A549 (cell line): Measurements from ENCODE around the gene KLRC2. TPM values are rescaled to one million over a fixed set of nuclear protein-coding genes. Genes with fewer than 3 reads are reported as not detected.
"Not testable (repeated sequence)": the region's sequence is repeated elsewhere in the genome, so short reads cannot be mapped to it uniquely, and the experiment has no call there.

Source experiments
- ATAC-seq, 2 experiments: fragments of 200-7000 bp in 1 of 2; fragments of >200 bp in 1 of 2; cut with Nextera tagmentation in 1 of 2; cut with Tn5 transposase in 1 of 2; 3 replicates each; pipeline versions ENCODE4 v1.8.0 to v1.9.1; 2018 to 2020; ENCODE audit warnings: mild to moderate bottlenecking in 1 of 2, moderate library complexity in 1 of 2
- CTCF ChIA-PET: fragments of 300-600 bp; sonication (Branson Sonifier 250); formaldehyde crosslinking; extraction: SDS; loops from one replicate; lab custom pipeline; 2021; ENCODE audit warnings: antibody characterized with exemption, inconsistent platforms; lab: Yijun Ruan, JAX
- POLR2A ChIA-PET: fragments of 350-600 bp; formaldehyde crosslinking; extraction: SDS; loops from one replicate; lab custom pipeline; 2021; ENCODE audit warnings: antibody characterized with exemption, inconsistent platforms; lab: Yijun Ruan, JAX
- DNase-seq, 2 experiments: peaks; one replicate each; pipeline versions ENCODE4 v3.0.0 to v3.0.0-alpha.2; 2011 to 2016; ENCODE audit warnings: low read depth in 1 of 2, low spot score in 1 of 2
- FAIRE-seq: peaks from 2 replicates; lab custom pipeline; 2011; peaks lifted over from hg19 to GRCh38; lab: Jason Lieb, UNC
- H3K27ac ChIP-seq, 2 experiments: fragments of >200 bp; sonication (Bioruptor Twin); formaldehyde crosslinking; 3 replicates each; pipeline ENCODE4 v1.5.1; 2016 to 2017
- H3K4me1 ChIP-seq: fragments of >200 bp; sonication (Bioruptor Twin); formaldehyde crosslinking; 3 replicates; pipeline ENCODE4 v1.6.1; 2016
- H3K4me2 ChIP-seq: fragments of >200 bp; sonication (Bioruptor Twin); formaldehyde crosslinking; 3 replicates; pipeline ENCODE4 v1.6.1; 2016
- H3K4me3 ChIP-seq: fragments of >200 bp; sonication (Bioruptor Twin); formaldehyde crosslinking; 3 replicates; pipeline ENCODE4 v1.5.1; 2016
- H3K9me3 ChIP-seq: fragments of >200 bp; sonication (Bioruptor Twin); formaldehyde crosslinking; 3 replicates; pipeline ENCODE4 v1.6.1; 2016
- CBX2 ChIP-seq: fragments of 200-600 bp; sonication (generic); IDR thresholded peaks from 2 replicates; pipeline ENCODE4 v1.6.1; 2016; ENCODE audit warnings: low read depth, mild to moderate bottlenecking, borderline replicate concordance
- CHD2 ChIP-seq: fragments of 150-350 bp; IDR thresholded peaks from 2 replicates; pipeline ENCODE4 v1.6.1; 2014; ENCODE audit warnings: low read length; ENCODE audit not compliant: partially characterized antibody
- CHD4 ChIP-seq: fragments of 200-600 bp; sonication (generic); IDR thresholded peaks from 2 replicates; pipeline ENCODE4 v1.6.1; 2016; ENCODE audit warnings: antibody characterized with exemption, mild to moderate bottlenecking, borderline replicate concordance
- EHF ChIP-seq: fragments of 250-450 bp; sonication (Bioruptor Pico); IDR thresholded peaks from 2 replicates; pipeline ENCODE4 v1.5.0; 2020; ENCODE audit warnings: mild to moderate bottlenecking
- EP300 ChIP-seq, 2 experiments: fragments of >200 bp; sonication (Bioruptor Twin); formaldehyde crosslinking; IDR thresholded peaks; 2 replicates in 1 of 2; 3 replicates in 1 of 2; pipeline ENCODE4 v1.6.1; 2016 to 2017
- FOSB ChIP-seq: fragments of 250-450 bp; sonication (Bioruptor Pico); IDR thresholded peaks from 2 replicates; pipeline ENCODE4 v1.5.0; 2020; ENCODE audit warnings: mild to moderate bottlenecking, moderate library complexity
- FOSL2 ChIP-seq, 2 experiments: fragments of 450-650 bp in 1 of 2; fragments of >200 bp in 1 of 2; sonication (Bioruptor Twin) in 1 of 2; formaldehyde crosslinking; IDR thresholded peaks; 2 replicates each; pipeline versions ENCODE4 v1.5.0 to v1.6.1; 2016 to 2020; ENCODE audit warnings: mild to moderate bottlenecking in 1 of 2, moderate library complexity in 1 of 2
- HOXA7 ChIP-seq: fragments of 250-450 bp; sonication (Bioruptor Pico); IDR thresholded peaks from 2 replicates; pipeline ENCODE4 v1.5.0; 2020; ENCODE audit warnings: mild to moderate bottlenecking, moderate library complexity
- HOXB5 ChIP-seq: fragments of 250-450 bp; sonication (Bioruptor Pico); IDR thresholded peaks from 2 replicates; pipeline ENCODE4 v1.5.0; 2020; ENCODE audit warnings: mild to moderate bottlenecking, moderate library complexity
- JUNB ChIP-seq: fragments of >200 bp; sonication (Bioruptor Twin); formaldehyde crosslinking; IDR thresholded peaks from 2 replicates; pipeline ENCODE4 v1.6.1; 2016
- KDM1A ChIP-seq: fragments of 200-600 bp; sonication (generic); IDR thresholded peaks from 2 replicates; pipeline ENCODE4 v1.6.1; 2016; ENCODE audit warnings: low read depth, mild to moderate bottlenecking
- MAFK ChIP-seq: fragments of 450-650 bp; IDR thresholded peaks from 2 replicates; pipeline ENCODE4 v1.6.1; 2014; ENCODE audit not compliant: partially characterized antibody
- MAZ ChIP-seq: fragments of 150-350 bp; IDR thresholded peaks from 2 replicates; pipeline ENCODE4 v1.6.1; 2014; ENCODE audit warnings: antibody characterized with exemption, low read depth, low read length, borderline replicate concordance
- MYC ChIP-seq: IDR thresholded peaks from 2 replicates; pipeline ENCODE4 v1.6.1; 2012; ENCODE audit warnings: mild to moderate bottlenecking, inconsistent platforms, low read length, improper control_type of control experiment, borderline replicate concordance
- NPAS2 ChIP-seq: fragments of 250-450 bp; sonication (Bioruptor Pico); IDR thresholded peaks from 2 replicates; pipeline ENCODE4 v1.8.0; 2022; ENCODE audit warnings: mild to moderate bottlenecking, moderate library complexity, borderline replicate concordance
- NR3C1 ChIP-seq: fragments of >200 bp; sonication (Bioruptor Twin); formaldehyde crosslinking; IDR thresholded peaks from 3 replicates; pipeline ENCODE4 v1.6.1; 2017
- POLR2A ChIP-seq: IDR thresholded peaks from 2 replicates; pipeline ENCODE4 v1.6.1; 2012; ENCODE audit warnings: mild to moderate bottlenecking, low read length
- RAD21 ChIP-seq, 2 experiments: fragments of >200 bp in 1 of 2; sonication (Bioruptor Twin) in 1 of 2; formaldehyde crosslinking in 1 of 2; IDR thresholded peaks in 1 of 2; conservative IDR thresholded peaks in 1 of 2; 2 replicates in 1 of 2; 3 replicates in 1 of 2; pipeline ENCODE4 v1.6.1; 2012 to 2018; ENCODE audit warnings: inconsistent platforms in 1 of 2
- RFX5 ChIP-seq: fragments of 450-650 bp; IDR thresholded peaks from 2 replicates; pipeline ENCODE4 v1.7.1; 2014; ENCODE audit warnings: antibody characterized with exemption, mild to moderate bottlenecking, moderate library complexity
- SMC3 ChIP-seq: fragments of >200 bp; sonication (Bioruptor Twin); formaldehyde crosslinking; IDR thresholded peaks from 3 replicates; pipeline ENCODE4 v1.6.1; 2018; ENCODE audit warnings: inconsistent platforms
- ZC3H11A ChIP-seq: fragments of 450-650 bp; IDR thresholded peaks from 2 replicates; pipeline ENCODE4 v1.6.1; 2014; ENCODE audit warnings: antibody characterized with exemption, mild to moderate bottlenecking
- WGBS: methylation state at CpG from one replicate; pipeline ENCODE4 v1.1.6; 2017; ENCODE audit errors: missing lambda C conversion rate; 5-methylcytosine and 5-hydroxymethylcytosine counted together
- polyA plus RNA-seq, 4 experiments: library from polyadenylated mRNA; depleted of rRNA in 3 of 4; stranded (reverse); fragments of >200 nt; fragmentation: RNase III in 1 of 4; extraction: RNeasy Plus Mini Kit Qiagen cat#74134 plus additional on column Dnase treatment in 1 of 4; gene quantifications; 2 replicates in 3 of 4; 3 replicates in 1 of 4; pipeline ENCODE4 v1.2.3, GENCODE V29; 2011 to 2017
- TF ChIP-seq, protein P1 (sequence below): fragments of 200-600 bp; sonication (generic); IDR thresholded peaks from 2 replicates; pipeline ENCODE4 v1.6.1; 2016; ENCODE audit warnings: antibody characterized with exemption, mild to moderate bottlenecking, moderate library complexity
- TF ChIP-seq, protein P2 (sequence below): IDR thresholded peaks from 2 replicates; pipeline ENCODE4 v1.6.1; 2012
- TF ChIP-seq, protein P3 (sequence below): fragments of >200 bp; sonication (Bioruptor Twin); formaldehyde crosslinking; IDR thresholded peaks from 3 replicates; pipeline ENCODE4 v1.5.1; 2016
- TF ChIP-seq, protein P4 (sequence below): fragments of 250-450 bp; sonication (Bioruptor Pico); IDR thresholded peaks from 2 replicates; pipeline ENCODE4 v1.5.0; 2020; ENCODE audit warnings: low read depth, mild to moderate bottlenecking, moderate library complexity
- TF ChIP-seq, protein P5 (sequence below): IDR thresholded peaks from 2 replicates; pipeline ENCODE4 v1.6.1; 2012

Gene KLRC2
- polyA plus RNA-seq, 2 of the 4 experiments (the other 2 are of a cell fraction), result 0.25 to 0.52 TPM

DNA sequence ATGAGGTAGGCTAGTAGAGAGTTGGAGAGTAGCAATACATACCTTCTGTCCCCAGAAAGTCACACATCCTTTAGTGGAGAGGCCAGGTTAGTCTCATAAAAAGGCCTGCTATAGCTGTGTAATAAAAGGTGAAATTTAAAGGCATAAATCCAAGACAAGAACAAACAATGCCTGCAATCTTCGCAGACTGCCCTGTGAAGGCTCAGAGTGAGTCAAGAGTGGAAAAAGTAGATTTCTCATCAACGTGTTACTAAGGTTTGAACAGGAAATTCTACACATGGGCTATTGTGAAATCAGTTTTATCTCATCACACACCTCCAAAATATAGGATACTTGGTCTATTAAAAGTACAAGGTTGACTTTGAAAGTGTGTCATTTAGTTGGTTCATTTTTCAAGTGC lies 17.3 kb upstream of the KLRC2 start, which contains the start of gene KLRC1:
Gene KLRC1 (minus strand): TSS at position 222 of the 400 bp plus-strand sequence. CDS start 2,221 bp downstream, outside the sequence.
- Histone ChIP-seq H3K4me1 (no peaks in the 10 kb centered on the region), H3K4me3 (no peak within 1 kb of the TSS), H3K9me3 (peaks cover 19% of the 10 kb centered on the region; the same call in 2 of the 3 replicates), H3K4me2 (no peak within 1 kb of the TSS), H3K27ac (no peak within 1 kb of the TSS)
- DNase-seq, result no peak
- TF ChIP-seq RFX5 (no peak), MAFK (no peak), CHD4 (no peak), ZC3H11A (no peak), NR3C1 (no peak), HOXB5 (CRISPR knock-in tag) (no peak), FOSL2 (IDR thresholded peaks at IDR 0.05) (no peak), FOSL2 (CRISPR knock-in tag; IDR thresholded peaks at IDR 0.05) (no peak), POLR2A (no peak), CBX2 (no peak), RAD21 (conservative IDR thresholded peaks at IDR 0.05 in 1 of 2, IDR thresholded peaks at IDR 0.05 in 1 of 2) (no peak), FOSB (CRISPR knock-in tag) (no peak), HOXA7 (CRISPR knock-in tag) (no peak), EHF (no peak), KDM1A (no peak), SMC3 (no peak), MYC (no peak)
- TF ChIP-seq, protein P1, sequence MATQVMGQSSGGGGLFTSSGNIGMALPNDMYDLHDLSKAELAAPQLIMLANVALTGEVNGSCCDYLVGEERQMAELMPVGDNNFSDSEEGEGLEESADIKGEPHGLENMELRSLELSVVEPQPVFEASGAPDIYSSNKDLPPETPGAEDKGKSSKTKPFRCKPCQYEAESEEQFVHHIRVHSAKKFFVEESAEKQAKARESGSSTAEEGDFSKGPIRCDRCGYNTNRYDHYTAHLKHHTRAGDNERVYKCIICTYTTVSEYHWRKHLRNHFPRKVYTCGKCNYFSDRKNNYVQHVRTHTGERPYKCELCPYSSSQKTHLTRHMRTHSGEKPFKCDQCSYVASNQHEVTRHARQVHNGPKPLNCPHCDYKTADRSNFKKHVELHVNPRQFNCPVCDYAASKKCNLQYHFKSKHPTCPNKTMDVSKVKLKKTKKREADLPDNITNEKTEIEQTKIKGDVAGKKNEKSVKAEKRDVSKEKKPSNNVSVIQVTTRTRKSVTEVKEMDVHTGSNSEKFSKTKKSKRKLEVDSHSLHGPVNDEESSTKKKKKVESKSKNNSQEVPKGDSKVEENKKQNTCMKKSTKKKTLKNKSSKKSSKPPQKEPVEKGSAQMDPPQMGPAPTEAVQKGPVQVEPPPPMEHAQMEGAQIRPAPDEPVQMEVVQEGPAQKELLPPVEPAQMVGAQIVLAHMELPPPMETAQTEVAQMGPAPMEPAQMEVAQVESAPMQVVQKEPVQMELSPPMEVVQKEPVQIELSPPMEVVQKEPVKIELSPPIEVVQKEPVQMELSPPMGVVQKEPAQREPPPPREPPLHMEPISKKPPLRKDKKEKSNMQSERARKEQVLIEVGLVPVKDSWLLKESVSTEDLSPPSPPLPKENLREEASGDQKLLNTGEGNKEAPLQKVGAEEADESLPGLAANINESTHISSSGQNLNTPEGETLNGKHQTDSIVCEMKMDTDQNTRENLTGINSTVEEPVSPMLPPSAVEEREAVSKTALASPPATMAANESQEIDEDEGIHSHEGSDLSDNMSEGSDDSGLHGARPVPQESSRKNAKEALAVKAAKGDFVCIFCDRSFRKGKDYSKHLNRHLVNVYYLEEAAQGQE, result no peak
- TF ChIP-seq, protein P2, sequence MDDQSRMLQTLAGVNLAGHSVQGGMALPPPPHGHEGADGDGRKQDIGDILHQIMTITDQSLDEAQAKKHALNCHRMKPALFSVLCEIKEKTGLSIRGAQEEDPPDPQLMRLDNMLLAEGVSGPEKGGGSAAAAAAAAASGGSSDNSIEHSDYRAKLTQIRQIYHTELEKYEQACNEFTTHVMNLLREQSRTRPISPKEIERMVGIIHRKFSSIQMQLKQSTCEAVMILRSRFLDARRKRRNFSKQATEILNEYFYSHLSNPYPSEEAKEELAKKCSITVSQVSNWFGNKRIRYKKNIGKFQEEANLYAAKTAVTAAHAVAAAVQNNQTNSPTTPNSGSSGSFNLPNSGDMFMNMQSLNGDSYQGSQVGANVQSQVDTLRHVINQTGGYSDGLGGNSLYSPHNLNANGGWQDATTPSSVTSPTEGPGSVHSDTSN, result no peak
- TF ChIP-seq, protein P3, sequence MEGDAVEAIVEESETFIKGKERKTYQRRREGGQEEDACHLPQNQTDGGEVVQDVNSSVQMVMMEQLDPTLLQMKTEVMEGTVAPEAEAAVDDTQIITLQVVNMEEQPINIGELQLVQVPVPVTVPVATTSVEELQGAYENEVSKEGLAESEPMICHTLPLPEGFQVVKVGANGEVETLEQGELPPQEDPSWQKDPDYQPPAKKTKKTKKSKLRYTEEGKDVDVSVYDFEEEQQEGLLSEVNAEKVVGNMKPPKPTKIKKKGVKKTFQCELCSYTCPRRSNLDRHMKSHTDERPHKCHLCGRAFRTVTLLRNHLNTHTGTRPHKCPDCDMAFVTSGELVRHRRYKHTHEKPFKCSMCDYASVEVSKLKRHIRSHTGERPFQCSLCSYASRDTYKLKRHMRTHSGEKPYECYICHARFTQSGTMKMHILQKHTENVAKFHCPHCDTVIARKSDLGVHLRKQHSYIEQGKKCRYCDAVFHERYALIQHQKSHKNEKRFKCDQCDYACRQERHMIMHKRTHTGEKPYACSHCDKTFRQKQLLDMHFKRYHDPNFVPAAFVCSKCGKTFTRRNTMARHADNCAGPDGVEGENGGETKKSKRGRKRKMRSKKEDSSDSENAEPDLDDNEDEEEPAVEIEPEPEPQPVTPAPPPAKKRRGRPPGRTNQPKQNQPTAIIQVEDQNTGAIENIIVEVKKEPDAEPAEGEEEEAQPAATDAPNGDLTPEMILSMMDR, result no peak
- TF ChIP-seq, protein P4, sequence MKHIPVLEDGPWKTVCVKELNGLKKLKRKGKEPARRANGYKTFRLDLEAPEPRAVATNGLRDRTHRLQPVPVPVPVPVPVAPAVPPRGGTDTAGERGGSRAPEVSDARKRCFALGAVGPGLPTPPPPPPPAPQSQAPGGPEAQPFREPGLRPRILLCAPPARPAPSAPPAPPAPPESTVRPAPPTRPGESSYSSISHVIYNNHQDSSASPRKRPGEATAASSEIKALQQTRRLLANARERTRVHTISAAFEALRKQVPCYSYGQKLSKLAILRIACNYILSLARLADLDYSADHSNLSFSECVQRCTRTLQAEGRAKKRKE, result no peak
- ATAC-seq, result no peak
- CTCF ChIA-PET, result no interaction called here
- WGBS, result 21% methylated on average over 2 of the region's 2 CpGs
- POLR2A ChIA-PET, result no interaction called here
- FAIRE-seq, result peak; percentile 23

DNA sequence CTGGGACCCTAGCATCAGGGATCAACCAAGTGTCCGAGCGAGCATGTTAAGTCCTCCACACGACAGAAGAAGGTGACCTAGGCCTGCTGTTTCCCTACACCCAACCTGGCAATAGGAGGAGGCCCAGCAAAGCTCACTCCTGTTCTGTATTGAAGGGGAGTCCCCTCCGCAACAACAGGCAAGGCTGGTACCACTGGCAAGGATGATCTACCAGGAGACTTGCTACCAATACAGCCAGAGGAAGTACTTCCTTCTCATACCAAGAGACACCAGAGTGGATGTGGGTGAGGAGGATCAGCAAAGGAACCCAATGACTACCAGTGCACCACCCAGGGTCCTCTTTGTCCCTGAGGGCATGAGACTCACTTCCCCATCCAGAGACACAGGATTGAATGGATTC lies 12.4 kb upstream of the KLRC2 start:
- TF ChIP-seq MAZ, result no peak
- TF ChIP-seq NPAS2 (CRISPR knock-in tag), result no peak
- TF ChIP-seq NR3C1, result no peak
- TF ChIP-seq EP300 (IDR thresholded peaks at IDR 0.05), result no peak
- TF ChIP-seq, protein P5, sequence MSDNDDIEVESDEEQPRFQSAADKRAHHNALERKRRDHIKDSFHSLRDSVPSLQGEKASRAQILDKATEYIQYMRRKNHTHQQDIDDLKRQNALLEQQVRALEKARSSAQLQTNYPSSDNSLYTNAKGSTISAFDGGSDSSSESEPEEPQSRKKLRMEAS, result no peak
- TF ChIP-seq CHD2, result no peak
- no peak for TF ChIP-seq CHD4
- no peak for TF ChIP-seq JUNB
- no peak for TF ChIP-seq ZC3H11A
- TF ChIP-seq POLR2A, result no peak
- no peaks in the 10 kb centered on the region for H3K4me1 ChIP-seq
- H3K9me3 ChIP-seq, result no peaks in the 10 kb centered on the region
- ChIA-PET CTCF (no interaction called here), POLR2A (no interaction called here)
- WGBS, result 82% methylated on average over 3 of the region's 4 CpGs
- ATAC-seq (no peak), DNase-seq (no peak), FAIRE-seq (no peak)
- no peak overlapping the region for H3K4me3 ChIP-seq
- no peak overlapping the region for H3K4me2 ChIP-seq
- H3K27ac ChIP-seq, result no peak overlapping the region

DNA sequence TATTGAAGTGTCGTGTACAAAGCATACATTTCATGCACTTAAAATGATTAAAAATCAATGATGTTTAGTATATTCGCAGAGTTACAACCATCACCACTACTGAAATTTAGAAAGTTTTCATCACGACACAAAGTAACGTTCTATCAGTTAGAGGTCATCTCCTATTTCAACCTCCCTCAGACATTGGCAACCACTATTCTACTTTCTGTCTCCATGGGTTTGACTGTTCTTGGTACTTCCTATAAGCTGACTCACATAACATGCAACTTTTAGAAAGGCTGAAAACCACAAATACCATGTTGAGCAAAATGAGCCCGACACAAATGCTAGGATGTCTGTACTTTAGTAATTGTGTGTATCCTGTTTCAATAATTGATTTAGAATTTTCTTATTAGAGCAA lies 10.2 kb upstream of the KLRC2 start:
- DNase-seq, H3K4me1 ChIP-seq, ATAC-seq, CTCF ChIA-PET, H3K9me3 ChIP-seq, H3K27ac ChIP-seq, POLR2A ChIA-PET, H3K4me3 ChIP-seq, FAIRE-seq, H3K4me2 ChIP-seq: not testable (repeated sequence)
- WGBS, result 88% methylated on average over 5 of the region's 5 CpGs
